GM19238 (cell line): ENCODE results near the gene ADAM23.

Source experiments
- DNase-seq: peaks from one replicate; pipeline ENCODE4 v3.0.0; 2011; ENCODE audit warnings: low spot score; ENCODE audit not compliant: insufficient read length

ADAM23 gene

GRCh38 chr2:206488623-206489022, 45.3 kb downstream of the ADAM23 start:
- DNase-seq = no peak

GRCh38 chr2:206494061-206494460, 50.7 kb downstream of the ADAM23 start:
- DNase-seq = no peak

GRCh38 chr2:206502729-206503128, 59.4 kb downstream of the ADAM23 start:
- no peak for DNase-seq

GRCh38 chr2:206511283-206511682, 68.0 kb downstream of the ADAM23 start:
- DNase-seq = no peak

GRCh38 chr2:206512999-206513398, 69.7 kb downstream of the ADAM23 start:
- DNase-seq = no peak

- DNase-seq = no peak
Observed at GRCh38 chr2:206515580-206515979, 72.2 kb downstream of the ADAM23 start.

- DNase-seq = no peak
Observed at GRCh38 chr2:206518997-206519396, 75.7 kb downstream of the ADAM23 start.

- no peak for DNase-seq
Observed at GRCh38 chr2:206520450-206520849, 77.1 kb downstream of the ADAM23 start.

GRCh38 chr2:206521115-206521514, 77.8 kb downstream of the ADAM23 start:
- no peak for DNase-seq

GRCh38 chr2:206521612-206522011, 78.3 kb downstream of the ADAM23 start:
- no peak for DNase-seq

GRCh38 chr2:206526416-206526815, 83.1 kb downstream of the ADAM23 start:
- no peak for DNase-seq

- DNase-seq = no peak
Observed at GRCh38 chr2:206527153-206527552, 83.8 kb downstream of the ADAM23 start.

GRCh38 chr2:206530727-206531126, 87.4 kb downstream of the ADAM23 start:
- DNase-seq = no peak

- no peak for DNase-seq
Observed at GRCh38 chr2:206531996-206532543, 88.7 kb downstream of the ADAM23 start.

- no peak for DNase-seq
Observed at GRCh38 chr2:206533977-206534376, 90.6 kb downstream of the ADAM23 start.

- DNase-seq = no peak
Observed at GRCh38 chr2:206535260-206535986, 92.1 kb downstream of the ADAM23 start.

- DNase-seq = no peak
Observed at GRCh38 chr2:206540757-206541156, 97.4 kb downstream of the ADAM23 start.

GRCh38 chr2:206543073-206543472, 99.7 kb downstream of the ADAM23 start:
- no peak for DNase-seq

- no peak for DNase-seq
Observed at GRCh38 chr2:206548383-206548782, 105.1 kb downstream of the ADAM23 start.

GRCh38 chr2:206555721-206556120, 112.4 kb downstream of the ADAM23 start:
- DNase-seq = no peak

GRCh38 chr2:206556357-206556949, 113.1 kb downstream of the ADAM23 start:
- no peak for DNase-seq

GRCh38 chr2:206557321-206557720, 114.0 kb downstream of the ADAM23 start:
- DNase-seq = no peak

GRCh38 chr2:206558492-206558891, 115.2 kb downstream of the ADAM23 start:
- DNase-seq = no peak
